A204.1 (cell line): ENCODE data around the gene PNP.
"Not testable (repeated sequence)": the region's sequence is repeated elsewhere in the genome, so short reads cannot be mapped to it uniquely, and the experiment has no call there.

Experiments
- FAIRE-seq: peaks from 2 replicates; lab custom pipeline; 2012; peaks lifted over from hg19 to GRCh38; lab: Jason Lieb, UNC

Gene PNP

GRCh38 chr14:20469242-20469889 lies at the start of gene PNP:
Gene PNP, plus strand, starts transcription at chr14:20469406. Its CDS starts 119 bp downstream, at chr14:20469525.
- peak; percentile 40 for FAIRE-seq

GRCh38 chr14:20419419-20419818 lies 49.8 kb upstream of the PNP start:
- FAIRE-seq, result no peak

- FAIRE-seq, result no peak
Observed at GRCh38 chr14:20421267-20421666, 47.9 kb upstream of the PNP start.

GRCh38 chr14:20422886-20423285 lies 46.3 kb upstream of the PNP start:
- no peak for FAIRE-seq

- no peak for FAIRE-seq
Observed at GRCh38 chr14:20424851-20425250, 44.4 kb upstream of the PNP start.

GRCh38 chr14:20427231-20428009 lies 41.8 kb upstream of the PNP start:
- no peak for FAIRE-seq

- FAIRE-seq, result no peak
Observed at GRCh38 chr14:20428010-20428365, 41.2 kb upstream of the PNP start.

GRCh38 chr14:20428802-20429201 lies 40.4 kb upstream of the PNP start:
- no peak for FAIRE-seq

GRCh38 chr14:20429801-20430669 lies 39.2 kb upstream of the PNP start:
- FAIRE-seq, result no peak

GRCh38 chr14:20434701-20435581 lies 34.3 kb upstream of the PNP start:
- FAIRE-seq, result no peak

- no peak for FAIRE-seq
Observed at GRCh38 chr14:20435582-20436362, 33.4 kb upstream of the PNP start, which contains the start of gene KLHL33. Gene KLHL33, minus strand, starts transcription at chr14:20436166. Its CDS starts 355 bp downstream, at chr14:20435811.

- FAIRE-seq, result no peak
Observed at GRCh38 chr14:20436363-20436755, 32.8 kb upstream of the PNP start.

- FAIRE-seq, result no peak
Observed at GRCh38 chr14:20438664-20439063, 30.5 kb upstream of the PNP start.

- no peak for FAIRE-seq
Observed at GRCh38 chr14:20440465-20440864, 28.7 kb upstream of the PNP start.

GRCh38 chr14:20440882-20441281 lies 28.3 kb upstream of the PNP start:
- no peak for FAIRE-seq

- FAIRE-seq, result no peak
Observed at GRCh38 chr14:20441461-20441860, 27.7 kb upstream of the PNP start.

- FAIRE-seq, result not testable (repeated sequence)
Observed at GRCh38 chr14:20443650-20444049, 25.6 kb upstream of the PNP start.

GRCh38 chr14:20446889-20447288 lies 22.3 kb upstream of the PNP start:
- FAIRE-seq, result no peak

- FAIRE-seq, result not testable (repeated sequence)
Observed at GRCh38 chr14:20452831-20453230, 16.4 kb upstream of the PNP start.

- peak; percentile 98 for FAIRE-seq
Observed at GRCh38 chr14:20454516-20455354, 14.5 kb upstream of the PNP start, which contains the start of the genes APEX1 and OSGEP. Gene APEX1, plus strand, starts transcription at chr14:20455226. Its CDS starts 420 bp downstream, at chr14:20455646. Gene OSGEP, minus strand, starts transcription at chr14:20454812. Its CDS starts 129 bp downstream, at chr14:20454683.
